ENCODE data around the gene SCN2B. TPM values are rescaled to one million over a fixed set of nuclear protein-coding genes. Genes with fewer than 3 reads are reported as not detected.
A peak's percentile ranks its signal among the peaks of the same experiment; 100 is the strongest.

SCN2B gene
- polyA plus RNA-seq, 3 donors: 4.6 to 5.1 (median 5.0) TPM

GRCh38 chr11:118154641-118155040, 21.8 kb downstream of the SCN2B start:
- no peak for DNase-seq (ENCODE audit: low read depth in 3 of 3, low spot score in 2 of 3)

DNA sequence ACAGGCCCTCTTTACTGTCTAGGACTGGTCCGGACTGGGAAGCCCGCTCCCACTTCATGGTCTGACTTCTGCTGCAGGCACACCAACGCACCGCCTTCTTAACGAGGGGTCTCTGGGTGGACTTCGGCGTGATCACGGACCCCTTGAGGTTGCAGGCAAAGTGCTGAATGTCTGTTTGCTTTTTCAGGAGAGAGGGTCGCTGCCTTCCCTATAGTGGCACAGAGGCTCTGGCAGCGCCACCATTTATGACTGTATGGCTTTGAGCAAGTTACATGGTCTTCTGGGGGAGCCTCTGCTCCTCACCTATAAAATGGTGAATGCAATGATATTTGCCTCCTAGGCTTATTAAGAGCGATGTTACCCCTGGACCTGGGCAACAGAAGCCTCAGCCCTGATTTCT, 22.5 kb downstream of the SCN2B start:
- DNase-seq (ENCODE audit: low read depth in 3 of 3, low spot score in 2 of 3): no peak

DNA sequence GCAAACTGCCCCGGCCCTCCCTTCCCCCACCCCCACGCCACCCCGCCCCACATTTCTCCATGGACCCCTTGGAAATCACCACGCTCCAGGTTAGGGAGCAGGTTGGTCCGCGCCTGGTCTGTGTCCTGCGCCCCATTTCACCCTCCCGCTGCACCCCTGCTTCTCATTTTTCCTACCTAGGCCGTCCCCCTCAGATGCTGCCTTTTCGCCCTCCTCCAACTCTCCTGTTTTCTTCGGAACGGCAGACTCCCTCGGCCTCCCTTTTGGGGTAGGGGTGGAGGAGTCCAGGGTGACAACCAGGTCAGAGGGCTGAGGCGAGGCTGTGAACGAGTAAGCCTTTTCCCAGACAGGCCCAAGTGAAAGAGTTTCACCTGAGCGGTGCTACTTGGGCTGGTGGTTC, 22.9 kb downstream of the SCN2B start:
- DNase-seq (ENCODE audit: low read depth in 3 of 3, low spot score in 2 of 3): no peak

GRCh38 chr11:118152552-118153471, 23.6 kb downstream of the SCN2B start, which contains the start of gene SCN4B:
Gene SCN4B (minus strand): TSS chr11:118152823. CDS start chr11:118152673, 150 bp downstream.
- no peak for DNase-seq (ENCODE audit: low read depth in 3 of 3, low spot score in 2 of 3)

- no peak for DNase-seq (ENCODE audit: low read depth in 3 of 3, low spot score in 2 of 3)
Observed at GRCh38 chr11:118152020-118152551, 24.4 kb downstream of the SCN2B start.

DNA sequence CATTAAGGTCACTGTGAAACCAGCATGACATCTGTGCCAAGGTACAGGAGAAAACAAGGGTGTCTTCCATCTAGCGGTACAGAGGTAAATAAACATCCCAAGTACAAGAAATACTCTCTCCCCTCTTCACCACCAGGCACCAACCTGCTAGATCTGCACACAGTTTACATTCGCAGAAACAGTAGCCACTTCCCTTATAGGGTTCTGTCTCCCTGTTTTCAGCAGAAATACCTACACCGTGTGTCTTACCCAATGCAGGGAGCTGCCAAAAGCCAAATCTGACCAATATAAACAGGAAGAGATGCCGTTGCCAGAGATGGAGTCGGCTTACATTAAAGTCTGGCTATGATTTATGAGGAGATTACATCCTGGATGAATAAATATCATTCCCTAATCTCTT, 25.0 kb downstream of the SCN2B start:
- no peak for DNase-seq (ENCODE audit: low read depth in 3 of 3, low spot score in 2 of 3)

DNA sequence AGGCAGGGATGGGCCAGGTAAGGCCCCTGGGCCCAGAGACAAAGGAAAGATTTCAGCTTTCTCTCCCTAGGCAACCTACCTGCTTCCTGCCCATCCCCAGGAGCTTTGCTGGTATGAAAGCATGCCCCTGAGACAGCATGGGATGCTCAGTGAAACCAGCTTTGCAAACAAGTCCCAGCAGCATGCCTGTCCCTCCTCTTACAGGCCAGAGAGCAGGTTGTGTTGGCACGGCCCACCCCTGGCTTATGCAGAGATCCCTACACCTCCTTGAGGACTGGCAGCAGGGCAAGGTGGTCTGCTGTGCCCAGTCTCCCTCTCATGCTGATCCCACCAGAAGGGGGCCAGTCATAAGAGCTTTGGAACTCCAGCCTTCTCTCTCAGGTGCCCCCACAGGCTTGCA, 26.9 kb downstream of the SCN2B start:
- no peak for DNase-seq (ENCODE audit: low read depth in 3 of 3, low spot score in 2 of 3)

DNA sequence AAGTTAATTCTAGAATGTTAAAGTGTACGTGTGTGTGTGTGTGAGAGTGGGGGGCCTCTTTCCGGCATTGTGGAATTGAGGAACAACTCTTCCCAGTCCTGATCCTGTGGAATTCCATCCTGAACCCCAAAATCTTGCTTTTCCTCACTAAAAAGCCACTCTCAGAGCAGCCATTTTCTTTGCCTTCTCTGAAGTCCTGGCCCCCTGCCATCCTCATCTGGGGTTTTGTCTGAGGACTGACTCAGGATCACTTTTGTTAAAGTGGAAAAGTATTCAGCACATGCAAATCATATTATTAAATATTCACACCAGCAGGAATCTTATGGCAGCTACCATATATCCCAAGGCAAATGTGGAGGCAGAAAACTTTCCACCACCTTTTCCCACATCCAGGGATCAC, 27.6 kb downstream of the SCN2B start:
- no peak for DNase-seq (ENCODE audit: low read depth in 3 of 3, low spot score in 2 of 3)

DNA sequence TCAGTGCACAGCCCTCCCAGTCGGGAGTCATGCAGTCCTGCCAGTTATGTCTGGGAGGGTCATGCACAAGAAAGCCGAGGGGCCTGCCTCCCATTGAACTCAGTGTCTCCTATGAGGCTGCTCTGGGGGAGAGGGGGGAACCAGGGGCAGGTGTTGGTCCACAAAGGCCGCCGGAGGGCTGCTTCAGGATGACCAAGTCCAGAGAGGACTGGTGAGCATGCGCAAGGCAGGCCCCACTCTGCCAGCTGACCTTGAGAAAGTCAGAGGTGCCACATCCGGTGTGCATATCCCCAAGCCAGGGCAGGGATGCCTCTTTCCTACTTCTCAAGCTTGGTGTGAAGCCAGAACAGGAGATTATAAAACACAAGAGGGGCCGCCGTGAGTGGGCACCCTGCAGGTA, 28.2 kb downstream of the SCN2B start:
- no peak for DNase-seq (ENCODE audit: low read depth in 3 of 3, low spot score in 2 of 3)

GRCh38 chr11:118147502-118147901, 28.9 kb downstream of the SCN2B start:
- DNase-seq (ENCODE audit: low read depth in 3 of 3, low spot score in 2 of 3): no peak

GRCh38 chr11:118146554-118146953, 29.9 kb downstream of the SCN2B start:
- no peak for DNase-seq (ENCODE audit: low read depth in 3 of 3, low spot score in 2 of 3)

GRCh38 chr11:118145285-118146227, 30.9 kb downstream of the SCN2B start:
- peak; percentile 50 to 65 (median 54) for DNase-seq (ENCODE audit: low read depth in 3 of 3, low spot score in 2 of 3)

DNA sequence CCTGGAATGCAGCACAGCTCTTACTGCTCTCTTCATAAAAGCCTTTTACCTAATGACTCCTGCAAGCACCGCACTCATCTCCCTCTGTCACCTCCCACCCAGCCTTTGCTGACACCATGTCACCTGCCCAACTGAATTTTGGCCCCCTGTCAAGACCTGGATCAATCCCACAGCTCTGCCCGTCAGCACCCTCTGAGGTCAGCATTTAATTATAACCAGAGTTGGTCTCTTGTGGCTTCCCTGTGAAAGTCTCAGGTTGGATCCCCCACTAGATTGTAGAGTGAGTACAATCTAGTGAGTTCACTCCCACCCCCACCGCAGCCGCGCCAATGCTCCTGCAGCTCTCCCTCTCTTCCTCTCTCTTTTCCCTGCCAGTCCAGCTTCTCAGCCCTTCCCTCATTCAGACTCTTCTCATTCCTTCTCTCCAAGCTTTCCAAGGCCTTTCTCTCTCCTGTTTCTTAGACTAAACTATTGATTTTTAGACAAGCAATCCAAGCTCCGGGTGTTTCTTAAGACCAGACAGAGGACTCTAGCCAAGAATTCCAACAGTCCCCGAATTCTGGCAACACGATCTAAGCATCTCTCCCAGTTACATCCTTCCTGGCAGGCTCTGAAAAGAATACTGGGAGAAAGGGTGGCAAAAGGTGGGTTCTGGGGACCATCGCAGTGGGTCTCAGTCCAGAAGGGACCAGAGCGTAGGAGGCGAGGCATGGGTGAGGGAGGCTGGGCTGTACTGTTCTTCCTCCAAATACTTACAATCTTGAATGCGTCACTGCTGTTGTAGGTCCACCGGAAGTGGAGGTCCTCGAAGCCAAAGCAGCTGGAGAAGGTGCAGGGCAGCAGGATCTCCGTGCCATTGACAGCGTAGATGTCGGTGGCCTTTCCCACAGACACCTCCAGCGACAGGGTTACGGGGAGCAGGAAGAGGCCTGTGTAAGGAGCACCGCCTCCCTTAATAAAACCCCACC, 31.9 kb downstream of the SCN2B start:
- DNase-seq (ENCODE audit: low read depth in 3 of 3, low spot score in 2 of 3): no peak

DNA sequence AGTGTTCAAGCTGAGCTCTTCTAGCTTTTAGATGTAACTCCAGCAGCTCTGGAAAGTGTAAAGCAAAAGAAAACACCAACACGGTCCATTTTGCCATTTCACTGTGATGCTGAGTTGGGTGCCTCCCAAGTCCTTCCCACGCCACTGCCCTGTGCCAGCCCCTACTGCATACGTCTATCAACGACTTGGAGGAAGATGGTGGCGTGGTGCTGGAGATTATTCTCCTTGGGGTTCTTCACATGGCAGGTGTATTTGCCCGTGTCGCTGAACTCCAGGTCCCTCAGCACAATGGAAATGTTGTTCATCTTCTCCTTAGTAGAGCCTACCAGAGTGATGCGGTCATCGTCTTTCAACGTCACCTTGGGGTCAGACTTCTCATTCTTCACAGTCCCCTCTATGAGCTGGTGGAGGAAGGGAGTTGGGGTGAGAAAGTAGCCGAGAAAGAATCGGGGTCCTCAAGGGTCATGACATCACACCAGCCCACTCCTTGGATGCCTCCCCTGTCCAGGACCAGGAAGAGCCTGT, 32.7 kb downstream of the SCN2B start:
- DNase-seq (ENCODE audit: low read depth in 3 of 3, low spot score in 2 of 3): no peak

- no peak for DNase-seq (ENCODE audit: low read depth in 3 of 3, low spot score in 2 of 3)
Observed at GRCh38 chr11:118142809-118143208, 33.6 kb downstream of the SCN2B start.

DNA sequence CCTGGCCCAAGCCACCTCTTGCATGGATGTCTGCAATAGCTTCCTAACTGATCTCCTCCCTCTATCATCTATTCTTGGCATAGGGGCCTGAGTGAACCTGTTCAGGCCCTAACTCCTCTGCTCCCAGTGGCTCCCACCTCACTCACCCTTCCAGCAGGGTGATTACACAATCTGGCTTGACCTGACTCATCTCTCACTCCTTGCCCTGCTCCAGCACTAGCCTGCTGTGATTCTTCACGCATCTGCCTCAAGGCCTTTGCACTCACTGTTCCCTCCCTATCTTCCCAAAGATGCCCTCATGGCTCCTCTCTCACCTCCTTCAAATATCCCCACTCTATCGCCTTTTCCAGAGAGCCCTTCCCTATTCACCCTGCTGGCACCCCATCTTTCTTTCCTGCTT, 34.4 kb downstream of the SCN2B start:
- no peak for DNase-seq (ENCODE audit: low read depth in 3 of 3, low spot score in 2 of 3)

GRCh38 chr11:118139578-118139977, 36.9 kb downstream of the SCN2B start:
- no peak for DNase-seq (ENCODE audit: low read depth in 3 of 3, low spot score in 2 of 3)

- no peak for DNase-seq (ENCODE audit: low read depth in 3 of 3, low spot score in 2 of 3)
Observed at GRCh38 chr11:118138839-118139420, 37.5 kb downstream of the SCN2B start.

DNA sequence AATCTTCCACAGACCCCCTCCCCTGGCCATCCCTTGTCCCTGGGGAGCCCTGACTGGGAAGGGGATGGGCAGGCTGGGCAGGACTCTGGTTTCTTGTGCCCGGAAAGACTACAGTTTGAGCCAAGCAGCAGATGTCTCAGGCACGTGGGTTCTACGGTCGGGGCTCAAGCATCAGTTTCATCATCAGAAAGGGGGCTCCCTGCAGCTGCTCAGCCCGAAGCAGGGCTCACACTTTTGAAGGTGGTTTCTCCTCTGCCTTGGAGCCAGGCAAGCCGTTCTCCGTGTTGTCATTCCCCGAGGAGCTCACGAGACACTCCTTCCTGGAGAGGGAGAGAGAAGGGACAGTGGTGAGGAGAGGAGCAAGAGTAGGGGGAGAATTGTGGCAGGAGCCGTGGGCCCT, 39.6 kb downstream of the SCN2B start:
- no peak for DNase-seq (ENCODE audit: low read depth in 3 of 3, low spot score in 2 of 3)

Data from right renal cortex interstitium (tissue), 3 donors.